Psoas muscle (tissue), 8 donors: Measurements from ENCODE around the gene NANOS2. TPM values are rescaled to one million over a fixed set of nuclear protein-coding genes. Genes with fewer than 3 reads are reported as not detected.

Experiments
- ATAC-seq, 4 donors: fragments of 200-7000 bp; cut with Tn5 transposase; one replicate each; pipeline ENCODE4 v1.9.1; 2020; ENCODE audit warnings: moderate library complexity in 3 of 4, mild to moderate bottlenecking in 2 of 4
- DNase-seq, 2 donors: peaks; one replicate each; pipeline ENCODE4 v3.0.0-alpha.2; 2020
- H3K27ac ChIP-seq: fragments of 200-600 bp; one replicate; pipeline ENCODE4 v1.8.0; 2022
- H3K27me3 ChIP-seq, 3 donors: fragments of 200-600 bp in 1 of 3; one replicate each; pipeline versions ENCODE4 v1.6.1 to v1.8.0; 2013 to 2022; ENCODE audit warnings: low read length in 2 of 3, mild to moderate bottlenecking in 2 of 3, moderate library complexity in 1 of 3; ENCODE audit not compliant: insufficient read depth in 3 of 3
- H3K36me3 ChIP-seq, 2 donors: fragments of 200-600 bp in 1 of 2; one replicate each; pipeline versions ENCODE4 v1.6.1 to v1.8.0; 2013 to 2022; ENCODE audit warnings: low read depth in 1 of 2, mild to moderate bottlenecking in 1 of 2, moderate library complexity in 1 of 2; ENCODE audit not compliant: insufficient read depth in 1 of 2
- H3K4me1 ChIP-seq: fragments of 200-600 bp; one replicate; pipeline ENCODE4 v1.8.0; 2022
- H3K4me3 ChIP-seq: fragments of 200-600 bp; one replicate; pipeline ENCODE4 v1.8.0; 2022; ENCODE audit warnings: mild to moderate bottlenecking
- H3K9me3 ChIP-seq: fragments of 200-600 bp; one replicate; pipeline ENCODE4 v1.8.0; 2022
- WGBS, 3 donors: extraction: QIAGEN DNeasy Blood & Tissue Kit; methylation state at CpG; one replicate each; pipeline versions ENCODE4 v1.1.6 to v1.1.7; 2013; 5-methylcytosine and 5-hydroxymethylcytosine counted together
- intact Hi-C, 2 donors: fragments of 100-400 bp; cut with DNase I; formaldehyde crosslinking; loops; one replicate each; pipeline versions ENCODE4 v1.11.0 to v1.14.2; 2022
- polyA plus RNA-seq, 3 donors: library from polyadenylated mRNA; stranded (reverse); fragments of 200-250 nt; gene quantifications; one replicate each; pipeline ENCODE4 v1.2.3, GENCODE V29; 2013
- total RNA-seq, 4 donors: library from RNA; stranded (reverse); fragmentation: NEBNext Ultra II Directional in 2 of 4; extraction: Animal tissue kit (Norgen Biotek cat#: 25700) in 2 of 4; gene quantifications; one replicate each; pipeline versions ENCODE4 v1.2.1 to v1.2.4, GENCODE V29; 2021 to 2023
- TF ChIP-seq, protein P1 (sequence below): fragments of 200-600 bp; IDR thresholded peaks from one replicate; pipeline ENCODE4 v1.8.0; 2022; ENCODE audit warnings: antibody characterized with exemption
- donor health status: healthy with polysubstance abuse.
- donor health status: DM: no; HTN: no; CAD: no; lungs with moderate emphysema.
- donor health status: Bipolar disorder and iron deficiency.
- donor health status: healthy.
- donor health status: DM: yes; HTN: yes; CAD: no.
- donor health status: DM: no; HTN: no; CAD: no.
- donor health status: DM: no; HTN: no; CAD: no.
- donor health status: DM: yes; HTN: yes; CAD: no.

NANOS2 gene
- total and polyA plus RNA-seq, 7 donors: not detected

DNA sequence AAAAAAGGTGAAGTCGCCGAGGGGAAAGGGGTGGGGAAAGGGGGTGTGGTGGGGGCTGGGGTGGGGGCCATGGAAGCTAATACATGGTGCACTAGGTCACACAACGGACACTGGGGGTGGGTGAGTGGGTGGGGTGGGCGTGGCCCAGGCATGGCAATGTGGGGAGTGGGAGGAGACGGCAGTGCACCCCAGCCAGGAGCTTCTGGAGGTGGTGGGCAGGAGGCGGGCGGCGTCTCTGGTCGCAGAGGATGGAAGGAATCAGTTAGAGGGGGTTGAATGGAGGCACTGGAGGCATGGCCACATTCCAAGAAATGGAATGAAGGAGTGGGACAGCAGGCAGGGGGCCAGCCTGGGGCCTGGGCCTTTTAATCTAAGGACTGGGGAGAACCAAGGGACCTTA lies 19.2 kb upstream of the NANOS2 start:
- intact Hi-C loops: no loop called here
- peaks cover 0 to 50% (median 4%) of the 10 kb centered on the region in 3 donors for H3K27me3 ChIP-seq
- peak in 1 of 2 donors; percentile 17 for DNase-seq

DNA sequence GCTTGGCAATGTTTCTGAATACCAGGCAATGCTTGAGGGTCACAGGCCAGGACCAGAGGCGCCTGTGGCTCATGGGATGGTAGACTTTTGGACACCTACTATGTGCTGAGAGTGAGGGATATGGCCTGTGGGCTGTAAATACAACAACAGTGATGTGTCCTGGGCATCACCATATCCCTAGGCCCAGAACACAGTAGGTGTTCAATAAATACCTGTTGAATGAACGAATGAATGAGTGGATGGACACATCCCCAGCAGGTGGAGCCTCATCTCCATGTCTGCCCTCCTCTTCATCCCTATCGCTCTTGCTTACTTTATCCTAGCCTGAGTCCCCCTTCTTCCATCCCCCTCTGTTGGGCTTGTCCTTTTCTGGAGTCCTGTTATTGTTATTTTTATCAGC lies 16.5 kb upstream of the NANOS2 start:
- Histone ChIP-seq H3K27ac (no peak overlapping the region), H3K4me1 (peaks cover 5% of the 10 kb centered on the region), H3K4me3 (no peak overlapping the region), H3K36me3 (no peaks in the 10 kb centered on the region), H3K9me3 (no peaks in the 10 kb centered on the region), H3K27me3 (peaks cover 0 to 25% (median 1%) of the 10 kb centered on the region in 3 donors)
- no peak for ATAC-seq
- intact Hi-C loops: no loop called here
- TF ChIP-seq, protein P1, sequence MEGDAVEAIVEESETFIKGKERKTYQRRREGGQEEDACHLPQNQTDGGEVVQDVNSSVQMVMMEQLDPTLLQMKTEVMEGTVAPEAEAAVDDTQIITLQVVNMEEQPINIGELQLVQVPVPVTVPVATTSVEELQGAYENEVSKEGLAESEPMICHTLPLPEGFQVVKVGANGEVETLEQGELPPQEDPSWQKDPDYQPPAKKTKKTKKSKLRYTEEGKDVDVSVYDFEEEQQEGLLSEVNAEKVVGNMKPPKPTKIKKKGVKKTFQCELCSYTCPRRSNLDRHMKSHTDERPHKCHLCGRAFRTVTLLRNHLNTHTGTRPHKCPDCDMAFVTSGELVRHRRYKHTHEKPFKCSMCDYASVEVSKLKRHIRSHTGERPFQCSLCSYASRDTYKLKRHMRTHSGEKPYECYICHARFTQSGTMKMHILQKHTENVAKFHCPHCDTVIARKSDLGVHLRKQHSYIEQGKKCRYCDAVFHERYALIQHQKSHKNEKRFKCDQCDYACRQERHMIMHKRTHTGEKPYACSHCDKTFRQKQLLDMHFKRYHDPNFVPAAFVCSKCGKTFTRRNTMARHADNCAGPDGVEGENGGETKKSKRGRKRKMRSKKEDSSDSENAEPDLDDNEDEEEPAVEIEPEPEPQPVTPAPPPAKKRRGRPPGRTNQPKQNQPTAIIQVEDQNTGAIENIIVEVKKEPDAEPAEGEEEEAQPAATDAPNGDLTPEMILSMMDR: no peak
- DNase-seq: peak in 1 of 2 donors; percentile 2
- WGBS, 3 donors: 54 to 65% (median 57%) methylated on average over 3 of the region's 3 CpGs

More for the DNA sequence above, 19.2 kb upstream of the NANOS2 start:
- Histone ChIP-seq H3K36me3 (no peaks in the 10 kb centered on the region), H3K27ac (no peak overlapping the region), H3K4me3 (no peak overlapping the region), H3K4me1 (no peaks in the 10 kb centered on the region), H3K9me3 (no peaks in the 10 kb centered on the region)
- TF ChIP-seq, protein P1: no peak
- no peak for ATAC-seq
- 50 to 60% (median 54%) methylated on average over 9 of the region's 9 CpGs for WGBS, 3 donors

DNA sequence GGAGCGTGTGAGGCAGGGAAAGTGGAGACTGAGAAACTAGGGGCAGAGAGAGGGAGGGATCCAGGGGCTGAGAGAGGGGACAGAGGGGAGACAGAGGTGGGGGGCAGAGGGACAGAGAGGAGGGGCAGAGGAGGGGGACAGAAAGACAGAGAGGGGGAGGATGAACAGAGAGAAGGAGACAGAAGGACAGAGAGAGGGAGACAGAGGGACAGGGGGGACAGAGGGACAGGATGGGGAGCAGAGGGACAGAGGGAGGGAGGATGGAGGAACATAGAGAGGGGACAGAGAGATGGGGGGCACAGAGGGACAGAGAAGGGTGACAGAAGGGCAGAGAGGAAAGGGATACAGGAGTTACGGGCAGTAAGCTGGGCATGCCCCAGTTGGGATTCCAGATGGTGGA lies 14.7 kb upstream of the NANOS2 start:
- peaks cover 0 to 8% (median 0%) of the 10 kb centered on the region in 3 donors for H3K27me3 ChIP-seq
- ATAC-seq (no peak), DNase-seq (peak in 1 of 2 donors; percentile 10)
- H3K27ac ChIP-seq: no peak overlapping the region
- peaks cover 5% of the 10 kb centered on the region for H3K4me1 ChIP-seq
- TF ChIP-seq, protein P1: no peak
- WGBS, 3 donors: 61 to 79% (median 75%) methylated on average over 2 of the region's 2 CpGs
- intact Hi-C loops: loop anchor here in 1 of 2 donors (5.0 kb wide), 1 partner anchor 68 kb away; the partner anchor contains the start of gene CCDC61
- no peak overlapping the region for H3K4me3 ChIP-seq
- no peaks in the 10 kb centered on the region for H3K36me3 ChIP-seq
- no peaks in the 10 kb centered on the region for H3K9me3 ChIP-seq

DNA sequence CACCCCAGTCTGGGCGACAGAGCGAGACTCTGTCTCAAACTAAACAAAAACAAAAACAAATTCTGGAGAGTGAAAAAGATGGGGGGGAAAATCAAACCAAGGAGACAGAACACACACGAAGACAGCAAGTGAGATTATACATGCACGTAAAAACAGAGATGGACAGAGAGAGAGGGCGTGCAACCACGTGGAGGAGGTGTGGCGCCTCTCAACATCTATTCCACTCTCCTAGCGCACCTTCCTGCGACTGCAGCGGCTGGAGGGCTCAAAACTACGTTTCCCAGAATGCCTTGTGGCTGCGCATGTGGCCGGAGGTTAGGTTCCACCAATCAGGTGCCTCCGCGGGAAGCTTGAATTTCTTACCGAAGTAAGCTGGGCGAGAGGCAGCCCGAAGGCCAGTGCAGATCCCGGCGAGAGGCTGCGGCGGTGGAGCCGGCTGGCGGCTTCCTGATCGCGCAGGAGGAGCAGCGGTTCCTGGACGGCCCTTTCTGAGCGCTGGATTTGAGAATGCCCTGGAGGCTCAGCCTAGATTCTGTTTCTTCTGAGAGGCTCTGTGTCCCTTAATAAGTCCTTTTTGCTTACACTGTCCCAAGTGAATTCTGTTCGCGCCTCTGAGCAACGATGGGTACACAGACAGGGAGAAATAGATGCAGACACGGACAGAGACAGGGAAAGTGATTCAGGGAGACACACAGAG lies 13.1 kb upstream of the NANOS2 start:
- Histone ChIP-seq H3K4me1 (peaks cover 5% of the 10 kb centered on the region), H3K4me3 (peak overlapping the region; percentile 15), H3K9me3 (no peaks in the 10 kb centered on the region), H3K27ac (no peak overlapping the region), H3K36me3 (no peaks in the 10 kb centered on the region), H3K27me3 (peaks cover 0 to 4% (median 0%) of the 10 kb centered on the region in 3 donors)
- TF ChIP-seq, protein P1: no peak
- peak; percentile 85 to 99 (median 95) for ATAC-seq
- whole genome bisulfite sequencing, 3 donors: 7 to 9% (median 7%) methylated on average over 33 of the region's 33 CpGs
- DNase-seq: peak; percentile 84 to 93
- intact Hi-C loops: loop anchor here in 1 of 2 donors (5.0 kb wide), 1 partner anchor 70 kb away; the partner anchor contains the start of gene CCDC61
